Activated CD8-positive, alpha-beta memory T cell treated with anti-CD3 and anti-CD28 coated beads for 24 hours (primary cell): ENCODE results near the gene KLHL35.

ENCODE experiments used
- DNase-seq: peaks from one replicate; pipeline ENCODE4 v3.0.0-alpha.2; 2020

Gene KLHL35

GRCh38 chr11:75440960-75441803, 8.2 kb upstream of the KLHL35 start:
- DNase-seq: no peak

GRCh38 chr11:75439495-75440120, 6.6 kb upstream of the KLHL35 start:
- no peak for DNase-seq

- DNase-seq: no peak
Observed at GRCh38 chr11:75439026-75439425, 6.0 kb upstream of the KLHL35 start.

- DNase-seq: no peak
Observed at GRCh38 chr11:75437966-75438659, 5.1 kb upstream of the KLHL35 start.

- no peak for DNase-seq
Observed at GRCh38 chr11:75436806-75437205, 3.8 kb upstream of the KLHL35 start.

- DNase-seq: no peak
Observed at GRCh38 chr11:75435571-75435925, 2.5 kb upstream of the KLHL35 start.

GRCh38 chr11:75434886-75435570, 2.0 kb upstream of the KLHL35 start:
- no peak for DNase-seq

- no peak for DNase-seq
Observed at GRCh38 chr11:75434051-75434450, 1.0 kb upstream of the KLHL35 start.

GRCh38 chr11:75433443-75433842, 440 bp upstream of the KLHL35 start:
- DNase-seq: no peak

GRCh38 chr11:75431533-75432525, 1.2 kb downstream of the KLHL35 start:
- no peak for DNase-seq

- no peak for DNase-seq
Observed at GRCh38 chr11:75430714-75431532, 2.1 kb downstream of the KLHL35 start.

- DNase-seq: peak; percentile 84
Observed at GRCh38 chr11:75429902-75430713, 2.9 kb downstream of the KLHL35 start.

- DNase-seq: no peak
Observed at GRCh38 chr11:75429641-75429901, 3.4 kb downstream of the KLHL35 start.

- DNase-seq: no peak
Observed at GRCh38 chr11:75428989-75429640, 3.9 kb downstream of the KLHL35 start.

GRCh38 chr11:75428281-75428724, 4.7 kb downstream of the KLHL35 start:
- peak; percentile 74 for DNase-seq

- no peak for DNase-seq
Observed at GRCh38 chr11:75427181-75427580, 5.8 kb downstream of the KLHL35 start.

GRCh38 chr11:75426720-75427086, 6.3 kb downstream of the KLHL35 start:
- DNase-seq: no peak

- no peak for DNase-seq
Observed at GRCh38 chr11:75425422-75425821, 7.6 kb downstream of the KLHL35 start.

- DNase-seq: no peak
Observed at GRCh38 chr11:75424396-75424795, 8.6 kb downstream of the KLHL35 start.

- no peak for DNase-seq
Observed at GRCh38 chr11:75423721-75424120, 9.3 kb downstream of the KLHL35 start.
